Measurements from ENCODE around the gene RBM28.

- no peak for TF ChIP-seq PATZ1 (tag by site-specific recombination; IDR thresholded peaks at IDR 0.05)
- TF ChIP-seq KLF1 (tag by site-specific recombination; IDR thresholded peaks at IDR 0.05): no peak
- no peak for TF ChIP-seq CTCF (tag by site-specific recombination; IDR thresholded peaks at IDR 0.05)
- TF ChIP-seq ZNF114 (tag by site-specific recombination; IDR thresholded peaks at IDR 0.05): no peak
- no peak for TF ChIP-seq ZBTB11 (tag by site-specific recombination; conservative IDR thresholded peaks at IDR 0.05; ENCODE audit: low read depth)
- TF ChIP-seq ZNF169 (tag by site-specific recombination; IDR thresholded peaks at IDR 0.05): no peak
- TF ChIP-seq ZBTB20 (tag by site-specific recombination; IDR thresholded peaks at IDR 0.05): no peak
- TF ChIP-seq ZNF639 (tag by site-specific recombination; IDR thresholded peaks at IDR 0.05): no peak
- TF ChIP-seq ZNF274 (IDR thresholded peaks at IDR 0.05; ENCODE audit: low read length): no peak
- no peak for TF ChIP-seq ZNF274 (tag by site-specific recombination; IDR thresholded peaks at IDR 0.05; ENCODE audit: borderline replicate concordance)
- TF ChIP-seq ZNF302 (tag by site-specific recombination; IDR thresholded peaks at IDR 0.05; ENCODE audit: low read depth): no peak
- TF ChIP-seq ZNF391 (tag by site-specific recombination; IDR thresholded peaks at IDR 0.05; ENCODE audit: borderline replicate concordance, low read depth): no peak
- no peak for TF ChIP-seq REST (tag by site-specific recombination; IDR thresholded peaks at IDR 0.05)
- TF ChIP-seq YY1 (tag by site-specific recombination; IDR thresholded peaks at IDR 0.05): no peak
- TF ChIP-seq ZNF529 (tag by site-specific recombination; IDR thresholded peaks at IDR 0.05; ENCODE audit: insufficient replicate concordance): no peak
Observed at GRCh38 chr7:128265906-128266300, 77.8 kb downstream of the RBM28 start.

All from HEK293 (cell line).